GM12878 (cell line): ENCODE measurements around the gene C16orf92. TPM values are rescaled to one million over a fixed set of nuclear protein-coding genes. Genes with fewer than 3 reads are reported as not detected.

Source experiments
- ATAC-seq: fragments of 200-7000 bp; cut with Tn5 transposase; 3 replicates; pipeline ENCODE4 v1.9.1; 2020; ENCODE audit warnings: mild to moderate bottlenecking, moderate library complexity
- BruUV-seq: library from RNA; stranded (reverse); fragments of 400-500 nt; replicated peaks from 2 replicates; lab custom pipeline; 2021; lab: Mats Ljungman, UMichigan
- CTCF ChIA-PET: fragments of 300-600 bp; sonication (Branson Sonifier 250); formaldehyde crosslinking; extraction: SDS; loops from one replicate; lab custom pipeline; 2021; ENCODE audit warnings: inconsistent platforms; lab: Yijun Ruan, JAX
- POLR2A ChIA-PET: fragments of 350-600 bp; formaldehyde crosslinking; extraction: SDS; loops from one replicate; lab custom pipeline; 2021; ENCODE audit warnings: inconsistent platforms; lab: Charles Lee
- RAD21 ChIA-PET: fragments of 300-600 bp; sonication (Branson Sonifier 250); formaldehyde crosslinking; loops from one replicate; lab custom pipeline; 2023; ENCODE audit warnings: antibody characterized with exemption; ENCODE audit not compliant: unreplicated experiment; lab: Charles Lee
- SMC1A ChIA-PET: fragments of 300-600 bp; sonication (Branson Sonifier 250); formaldehyde crosslinking; loops from one replicate; lab custom pipeline; 2023; ENCODE audit not compliant: unreplicated experiment, uncharacterized antibody; lab: Charles Lee
- DNase-seq: peaks from one replicate; pipeline ENCODE4 v3.0.0-alpha.2; 2011; ENCODE audit warnings: low read depth, low spot score
- FAIRE-seq: peaks from 3 replicates; lab custom pipeline; 2011; peaks lifted over from hg19 to GRCh38; lab: Jason Lieb, UNC
- H2AFZ ChIP-seq: 2 replicates; pipeline ENCODE4 v1.6.0; 2011; ENCODE audit warnings: low read depth, low read length, control low read depth; ENCODE audit not compliant: control insufficient read depth
- H3K27ac ChIP-seq: 2 replicates; pipeline ENCODE4 v1.5.1; 2011; ENCODE audit warnings: control low read depth; ENCODE audit not compliant: control insufficient read depth, insufficient read depth
- H3K27me3 ChIP-seq, 2 experiments: replicated peaks in 1 of 2; 2 replicates each; pipeline versions ENCODE4 v1.6.0 to v1.6.1; 2011; ENCODE audit warnings: low read length in 1 of 2; ENCODE audit not compliant: control insufficient read depth in 2 of 2, insufficient read depth in 2 of 2
- H3K36me3 ChIP-seq, 2 experiments: 2 replicates each; pipeline ENCODE4 v1.5.1; 2011; ENCODE audit warnings: low read length in 1 of 2; ENCODE audit not compliant: control insufficient read depth in 2 of 2, insufficient read depth in 2 of 2
- H3K4me1 ChIP-seq: 2 replicates; pipeline ENCODE4 v1.6.1; 2011; ENCODE audit warnings: mild to moderate bottlenecking, low read length, moderate library complexity, mixed read lengths; ENCODE audit not compliant: control insufficient read depth, insufficient read depth
- H3K4me2 ChIP-seq: 2 replicates; pipeline ENCODE4 v1.6.0; 2011; ENCODE audit warnings: control low read depth; ENCODE audit not compliant: control insufficient read depth, insufficient read depth
- H3K4me3 ChIP-seq: fragments of 200-600 bp; sonication (generic); 2 replicates; pipeline ENCODE4 v1.5.1; 2016
- H3K79me2 ChIP-seq: 2 replicates; pipeline ENCODE4 v1.6.0; 2011; ENCODE audit warnings: low read length; ENCODE audit not compliant: control insufficient read depth, insufficient read depth
- H3K9ac ChIP-seq: 2 replicates; pipeline ENCODE4 v1.8.0; 2011; ENCODE audit warnings: low read length, control low read depth, mixed read lengths; ENCODE audit not compliant: control insufficient read depth, insufficient read depth
- H3K9me3 ChIP-seq: replicated peaks from 3 replicates; pipeline ENCODE4 v1.5.1; 2011; ENCODE audit warnings: mild to moderate bottlenecking, low read length; ENCODE audit not compliant: control insufficient read depth, insufficient read depth
- H4K20me1 ChIP-seq: 2 replicates; pipeline ENCODE4 v1.6.0; 2011; ENCODE audit not compliant: control insufficient read depth, insufficient read depth
- CBFB ChIP-seq: IDR thresholded peaks from 2 replicates; pipeline ENCODE4 v1.6.1; 2016; ENCODE audit warnings: antibody characterized with exemption, low read depth
- CTCF ChIP-seq, 3 experiments: IDR thresholded peaks in 2 of 3; conservative IDR thresholded peaks in 1 of 3; 2 replicates each; pipeline ENCODE4 v1.5.1; 2011; ENCODE audit warnings: low read depth in 3 of 3, low read length in 3 of 3, mild to moderate bottlenecking in 3 of 3, control low read depth in 2 of 3, moderate library complexity in 2 of 3, inconsistent platforms in 1 of 3, mixed read lengths in 1 of 3; ENCODE audit not compliant: control insufficient read depth in 2 of 3, insufficient read depth in 1 of 3; ENCODE audit errors: extremely low read depth in 1 of 3
- EZH2 ChIP-seq: IDR thresholded peaks from 2 replicates; pipeline ENCODE4 v1.6.1; 2012; ENCODE audit warnings: low read depth, mild to moderate bottlenecking, control low read depth, inconsistent platforms, low read length, borderline replicate concordance; ENCODE audit not compliant: control insufficient read depth
- GABPA ChIP-seq: IDR thresholded peaks from 2 replicates; pipeline ENCODE4 v1.6.1; 2014; ENCODE audit warnings: antibody characterized with exemption, low read depth, mild to moderate bottlenecking, inconsistent platforms
- IKZF1 ChIP-seq: fragments of 450-650 bp; conservative IDR thresholded peaks from 2 replicates; pipeline ENCODE4 v1.6.1; 2017; ENCODE audit warnings: antibody characterized with exemption, mild to moderate bottlenecking
- NR2C2 ChIP-seq: IDR thresholded peaks from 2 replicates; pipeline ENCODE4 v1.6.1; 2011; ENCODE audit warnings: borderline replicate concordance, low read depth; ENCODE audit not compliant: control insufficient read depth, insufficient read length
- PAX5 ChIP-seq: IDR thresholded peaks from 2 replicates; pipeline ENCODE4 v1.6.1; 2011; ENCODE audit warnings: low read depth, low read length, borderline replicate concordance
- RAD21 ChIP-seq: IDR thresholded peaks from 2 replicates; pipeline ENCODE4 v1.6.1; 2011; ENCODE audit warnings: mild to moderate bottlenecking, low read depth, low read length, moderate library complexity; ENCODE audit not compliant: insufficient read depth
- RCOR1 ChIP-seq: conservative IDR thresholded peaks from 2 replicates; pipeline ENCODE4 v1.6.1; 2012; ENCODE audit warnings: low read depth, low read length, improper control_type of control experiment
- SREBF2 ChIP-seq: IDR thresholded peaks from 2 replicates; pipeline ENCODE4 v1.6.1; 2012; ENCODE audit warnings: mild to moderate bottlenecking, low read length
- WRNIP1 ChIP-seq: IDR thresholded peaks from 2 replicates; pipeline ENCODE4 v1.6.1; 2011; ENCODE audit warnings: low read depth, low read length, improper control_type of control experiment, borderline replicate concordance
- ZBTB33 ChIP-seq: fragments of 450-650 bp; IDR thresholded peaks from 2 replicates; pipeline ENCODE4 v1.6.1; 2017; ENCODE audit warnings: mild to moderate bottlenecking
- ZNF592 ChIP-seq: fragments of 450-650 bp; IDR thresholded peaks from 2 replicates; pipeline ENCODE4 v1.6.1; 2017; ENCODE audit warnings: mild to moderate bottlenecking, moderate library complexity
- WGBS: methylation state at CpG from one replicate; pipeline ENCODE4 v1.1.6; 2016; ENCODE audit warnings: low lambda C conversion rate; ENCODE audit not compliant: insufficient replicate concordance, insufficient coverage; ENCODE audit errors: missing lambda C conversion rate; 5-methylcytosine and 5-hydroxymethylcytosine counted together
- in situ Hi-C: fragments of 300-500 bp; cut with MboI; formaldehyde crosslinking; loops from 9 replicates; pipeline ENCODE4 v1.14.3; 2018; ENCODE audit warnings: mixed read lengths
- intact Hi-C: fragments of 100-400 bp; cut with micrococcal nuclease; formaldehyde crosslinking; loops from one replicate; pipeline ENCODE4 v1.14.2; 2022; ENCODE audit not compliant: unreplicated experiment
- polyA plus RNA-seq, 11 experiments: library from polyadenylated mRNA; depleted of rRNA in 4 of 11; unstranded in 6 of 11; stranded (reverse) in 5 of 11; fragments of >200 nt; fragmentation: Nextera tagmentation in 4 of 11; fragmentation: Illumina TruSeq in 1 of 11; extraction: Ambion mirVana in 4 of 11; extraction: Trizol in 1 of 11; gene quantifications; 1 replicate in 1 of 11; 2 replicates in 10 of 11; pipeline versions ENCODE4 v1.2.1 to v1.2.3, GENCODE V29; 2011 to 2016; ENCODE audit warnings: inconsistent platforms in 2 of 11, missing spikeins in 2 of 11, low read depth in 1 of 11
- total RNA-seq, 4 experiments: library from RNA; depleted of rRNA in 3 of 4; stranded (reverse); fragments of >200 nt in 3 of 4; fragmentation: Illumina TruSeq in 1 of 4; extraction: Trizol in 1 of 4; gene quantifications; 2 replicates each; pipeline versions ENCODE4 v1.2.1 to v1.2.3, GENCODE V29; 2013 to 2021
- TF ChIP-seq, protein P1 (sequence below): IDR thresholded peaks from 2 replicates; pipeline ENCODE4 v1.6.1; 2012; ENCODE audit warnings: low read depth, low read length, improper control_type of control experiment

Gene C16orf92
- total and polyA plus RNA-seq, 10 of the 15 experiments (the other 5 are each of a cell fraction or from before 2014, with no cell fraction given) = not detected

DNA sequence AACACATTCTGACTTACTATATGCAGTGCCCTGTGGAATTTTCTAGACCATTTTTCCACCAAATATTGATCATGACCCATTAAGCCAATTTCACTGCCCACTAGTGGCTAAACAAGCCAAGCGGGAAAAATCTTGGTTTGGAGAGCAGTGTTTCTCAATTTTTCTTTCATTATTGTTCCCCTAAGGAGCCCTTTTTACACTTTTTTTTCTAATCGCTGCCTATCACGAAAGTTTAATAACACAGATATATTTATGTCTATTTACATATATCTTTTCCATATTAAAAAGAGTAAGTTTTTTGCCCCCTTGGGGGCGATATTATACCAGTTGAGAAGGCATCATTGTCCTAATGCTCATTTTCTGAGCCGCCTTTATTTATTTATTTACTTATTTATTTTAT is 18.8 kb downstream of the C16orf92 start:
- Histone ChIP-seq H3K36me3 (no peaks in the 10 kb centered on the region), H2AFZ (no peak overlapping the region), H3K79me2 (no peaks in the 10 kb centered on the region), H3K27ac (no peak overlapping the region), H3K9ac (no peak overlapping the region), H3K4me3 (no peak overlapping the region), H4K20me1 (no peaks in the 10 kb centered on the region), H3K4me1 (no peaks in the 10 kb centered on the region), H3K27me3 (no peaks in the 10 kb centered on the region), H3K4me2 (no peak overlapping the region), H3K9me3 (no peaks in the 10 kb centered on the region)
- DNase-seq = no peak
- TF ChIP-seq RAD21 (peak; percentile 47), SREBF2 (no peak), RCOR1 (no peak), IKZF1 (no peak), CBFB (no peak), PAX5 (no peak), CTCF (IDR thresholded peaks at IDR 0.05 in 2 of 3, conservative IDR thresholded peaks at IDR 0.05 in 1 of 3; ENCODE audit: control insufficient read depth in 2 of 3, extremely low read depth in 1 of 3, insufficient read depth in 1 of 3, low read depth in 3 of 3, low read length in 3 of 3) (peak; percentile 6 to 29 (median 24); a peak in 3 of 6 replicates), ZNF592 (no peak), ZBTB33 (peak; percentile 94), EZH2 (no peak), GABPA (no peak), WRNIP1 (no peak), NR2C2 (no peak)
- TF ChIP-seq, protein P1, sequence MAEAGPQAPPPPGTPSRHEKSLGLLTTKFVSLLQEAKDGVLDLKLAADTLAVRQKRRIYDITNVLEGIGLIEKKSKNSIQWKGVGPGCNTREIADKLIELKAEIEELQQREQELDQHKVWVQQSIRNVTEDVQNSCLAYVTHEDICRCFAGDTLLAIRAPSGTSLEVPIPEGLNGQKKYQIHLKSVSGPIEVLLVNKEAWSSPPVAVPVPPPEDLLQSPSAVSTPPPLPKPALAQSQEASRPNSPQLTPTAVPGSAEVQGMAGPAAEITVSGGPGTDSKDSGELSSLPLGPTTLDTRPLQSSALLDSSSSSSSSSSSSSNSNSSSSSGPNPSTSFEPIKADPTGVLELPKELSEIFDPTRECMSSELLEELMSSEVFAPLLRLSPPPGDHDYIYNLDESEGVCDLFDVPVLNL = no peak
- CTCF ChIA-PET = interaction anchor here (0.9 to 4.5 kb wide), 4 partner anchors 9 to 50 kb away, joined by 3 to 24 read pairs (median 7); partner anchors contain the start of gene TBX6
- ATAC-seq = no peak
- SMC1A ChIA-PET = no interaction called here
- intact Hi-C loops = no loop called here
- no peak for FAIRE-seq
- POLR2A ChIA-PET = interaction anchor here (0.6 to 0.8 kb wide), 2 partner anchors 49 to 166 kb away, joined by 3 to 6 read pairs; no protein-coding TSS in a partner anchor
- in situ Hi-C loops = no loop called here
- RAD21 ChIA-PET = no interaction called here
- BruUV-seq = no TSS peak
- 27% methylated on average over 5 of the region's 5 CpGs for WGBS
